ENCODE measurements around the gene B4GALNT3. TPM values are rescaled to one million over a fixed set of nuclear protein-coding genes. Genes with fewer than 3 reads are reported as not detected.

The B4GALNT3 gene
- total and polyA plus RNA-seq, 2 of the 13 experiments (the other 11 are each of a cell fraction or from before 2014, with no cell fraction given): 3.2 to 4.4 TPM

- CTCF ChIA-PET (ENCODE audit: low intra/inter-chr PET ratio, low total read pairs): no interaction called here
- H3K36me3 ChIP-seq (replicated peaks in 1 of 2; ENCODE audit: control insufficient read depth in 1 of 2, insufficient read depth in 2 of 2, low read length in 2 of 2): no peaks in the 10 kb centered on the region
- H3K4me2 ChIP-seq (ENCODE audit: low read depth, low read length): no peak overlapping the region
- no TSS peak for BruUV-seq (replicated peaks)
- H3K27me3 ChIP-seq (ENCODE audit: control insufficient read depth in 1 of 2, insufficient read depth in 2 of 2, low read length in 2 of 2): no peaks in the 10 kb centered on the region
- TF ChIP-seq, protein P1, sequence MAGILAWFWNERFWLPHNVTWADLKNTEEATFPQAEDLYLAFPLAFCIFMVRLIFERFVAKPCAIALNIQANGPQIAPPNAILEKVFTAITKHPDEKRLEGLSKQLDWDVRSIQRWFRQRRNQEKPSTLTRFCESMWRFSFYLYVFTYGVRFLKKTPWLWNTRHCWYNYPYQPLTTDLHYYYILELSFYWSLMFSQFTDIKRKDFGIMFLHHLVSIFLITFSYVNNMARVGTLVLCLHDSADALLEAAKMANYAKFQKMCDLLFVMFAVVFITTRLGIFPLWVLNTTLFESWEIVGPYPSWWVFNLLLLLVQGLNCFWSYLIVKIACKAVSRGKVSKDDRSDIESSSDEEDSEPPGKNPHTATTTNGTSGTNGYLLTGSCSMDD (CRISPR knock-in tag; IDR thresholded peaks at IDR 0.05): no peak
- no peak for TF ChIP-seq ZNF615 (CRISPR knock-in tag; IDR thresholded peaks at IDR 0.05; ENCODE audit: borderline replicate concordance)
- TF ChIP-seq ADNP (CRISPR knock-in tag; IDR thresholded peaks at IDR 0.05): no peak
- no peak for TF ChIP-seq ZNF713 (CRISPR knock-in tag; IDR thresholded peaks at IDR 0.05)
- no peak for TF ChIP-seq SSRP1 (CRISPR knock-in tag; IDR thresholded peaks at IDR 0.05)
- TF ChIP-seq TBX3 (IDR thresholded peaks at IDR 0.05; ENCODE audit: borderline replicate concordance): no peak
- TF ChIP-seq KLF16 (CRISPR knock-in tag; IDR thresholded peaks at IDR 0.05): no peak
- TF ChIP-seq, protein P2, sequence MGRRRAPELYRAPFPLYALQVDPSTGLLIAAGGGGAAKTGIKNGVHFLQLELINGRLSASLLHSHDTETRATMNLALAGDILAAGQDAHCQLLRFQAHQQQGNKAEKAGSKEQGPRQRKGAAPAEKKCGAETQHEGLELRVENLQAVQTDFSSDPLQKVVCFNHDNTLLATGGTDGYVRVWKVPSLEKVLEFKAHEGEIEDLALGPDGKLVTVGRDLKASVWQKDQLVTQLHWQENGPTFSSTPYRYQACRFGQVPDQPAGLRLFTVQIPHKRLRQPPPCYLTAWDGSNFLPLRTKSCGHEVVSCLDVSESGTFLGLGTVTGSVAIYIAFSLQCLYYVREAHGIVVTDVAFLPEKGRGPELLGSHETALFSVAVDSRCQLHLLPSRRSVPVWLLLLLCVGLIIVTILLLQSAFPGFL (CRISPR knock-in tag; IDR thresholded peaks at IDR 0.05): no peak
- no peak for TF ChIP-seq RELA (CRISPR knock-in tag; IDR thresholded peaks at IDR 0.05)
- no peak for TF ChIP-seq GABPB1 (CRISPR knock-in tag; IDR thresholded peaks at IDR 0.05)
- no peak for TF ChIP-seq ZNF83 (CRISPR knock-in tag; IDR thresholded peaks at IDR 0.05; ENCODE audit: borderline replicate concordance)
- TF ChIP-seq, protein P3, sequence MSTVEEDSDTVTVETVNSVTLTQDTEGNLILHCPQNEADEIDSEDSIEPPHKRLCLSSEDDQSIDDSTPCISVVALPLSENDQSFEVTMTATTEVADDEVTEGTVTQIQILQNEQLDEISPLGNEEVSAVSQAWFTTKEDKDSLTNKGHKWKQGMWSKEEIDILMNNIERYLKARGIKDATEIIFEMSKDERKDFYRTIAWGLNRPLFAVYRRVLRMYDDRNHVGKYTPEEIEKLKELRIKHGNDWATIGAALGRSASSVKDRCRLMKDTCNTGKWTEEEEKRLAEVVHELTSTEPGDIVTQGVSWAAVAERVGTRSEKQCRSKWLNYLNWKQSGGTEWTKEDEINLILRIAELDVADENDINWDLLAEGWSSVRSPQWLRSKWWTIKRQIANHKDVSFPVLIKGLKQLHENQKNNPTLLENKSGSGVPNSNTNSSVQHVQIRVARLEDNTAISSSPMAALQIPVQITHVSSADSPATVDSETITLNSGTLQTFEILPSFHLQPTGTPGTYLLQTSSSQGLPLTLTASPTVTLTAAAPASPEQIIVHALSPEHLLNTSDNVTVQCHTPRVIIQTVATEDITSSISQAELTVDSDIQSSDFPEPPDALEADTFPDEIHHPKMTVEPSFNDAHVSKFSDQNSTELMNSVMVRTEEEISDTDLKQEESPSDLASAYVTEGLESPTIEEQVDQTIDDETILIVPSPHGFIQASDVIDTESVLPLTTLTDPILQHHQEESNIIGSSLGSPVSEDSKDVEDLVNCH (CRISPR knock-in tag; IDR thresholded peaks at IDR 0.05): no peak
- no peak for TF ChIP-seq CBX2 (IDR thresholded peaks at IDR 0.05; ENCODE audit: low read depth, low read length)
- TF ChIP-seq CBX2 (CRISPR knock-in tag; IDR thresholded peaks at IDR 0.05; ENCODE audit: low read depth): no peak
- no peak for TF ChIP-seq IRF9 (CRISPR knock-in tag; IDR thresholded peaks at IDR 0.05; ENCODE audit: borderline replicate concordance)
- TF ChIP-seq ATF7-NPFF (CRISPR knock-in tag; IDR thresholded peaks at IDR 0.05; ENCODE audit: low read depth): no peak
- no peak for TF ChIP-seq ZNF598 (CRISPR knock-in tag; IDR thresholded peaks at IDR 0.05; ENCODE audit: borderline replicate concordance)
- no peak for TF ChIP-seq REXO4 (CRISPR knock-in tag; IDR thresholded peaks at IDR 0.05; ENCODE audit: borderline replicate concordance)
- no peak for TF ChIP-seq FOXC1 (CRISPR knock-in tag; IDR thresholded peaks at IDR 0.05; ENCODE audit: borderline replicate concordance)
- TF ChIP-seq DMAP1 (CRISPR knock-in tag; IDR thresholded peaks at IDR 0.05): no peak
- no peak for DNase-seq (ENCODE audit: low spot score)
- intact Hi-C loops (cut with micrococcal nuclease; ENCODE audit: unreplicated experiment): no loop called here
- 69% methylated on average over 3 of the region's 3 CpGs for WGBS (ENCODE audit: low lambda C conversion rate)
- ATAC-seq: no peak
- H3K79me2 ChIP-seq (ENCODE audit: insufficient read depth, low read length): no peaks in the 10 kb centered on the region
- no peaks in the 10 kb centered on the region for H3K9me3 ChIP-seq (ENCODE audit: low read length)
- H3K4me1 ChIP-seq (ENCODE audit: insufficient read depth, low read length): peaks cover 8% of the 10 kb centered on the region
- in situ Hi-C loops (cut with HindIII; ENCODE audit: extremely low pct_ligation_motif_present, low pct_unique_long_range_greater_than_20kb): no loop called here
- no peak overlapping the region for H3K27ac ChIP-seq (ENCODE audit: extremely low read length, insufficient read depth, low read length)
- H3K4me3 ChIP-seq (replicated peaks in 1 of 3; ENCODE audit: insufficient read depth in 1 of 3, low read depth in 2 of 3, low read length in 3 of 3): no peak overlapping the region
- no peak for FAIRE-seq
- POLR2A ChIA-PET: no interaction called here
- H2AFZ ChIP-seq (ENCODE audit: low read length): no peak overlapping the region
- no peak overlapping the region for H3K9ac ChIP-seq (ENCODE audit: insufficient read depth, low read depth, low read length)
- H4K20me1 ChIP-seq (ENCODE audit: insufficient read depth, low read length): no peaks in the 10 kb centered on the region
Observed at GRCh38 chr12:495466-495865, 35.7 kb downstream of the B4GALNT3 start.
